HAP-1 (cell line): ENCODE data around the gene RAB1A.

Experiments
- DNase-seq, 2 experiments: peaks; one replicate each; pipeline ENCODE4 v3.0.0-alpha.2; 2016 to 2020; ENCODE audit warnings: low spot score in 2 of 2
- H3K27me3 ChIP-seq: fragments of 250-450 bp; sonication (Bioruptor Pico); 2 replicates; pipeline ENCODE4 v1.5.1; 2020; ENCODE audit warnings: low read depth, mild to moderate bottlenecking, moderate library complexity
- H3K36me3 ChIP-seq: fragments of 250-450 bp; sonication (Bioruptor Pico); replicated peaks from 2 replicates; pipeline ENCODE4 v1.5.1; 2020; ENCODE audit warnings: mild to moderate bottlenecking
- H3K4me1 ChIP-seq: fragments of 250-450 bp; sonication (Bioruptor Pico); 2 replicates; pipeline ENCODE4 v1.5.1; 2020; ENCODE audit warnings: mild to moderate bottlenecking
- H3K4me3 ChIP-seq: fragments of 250-450 bp; sonication (Bioruptor Pico); 2 replicates; pipeline ENCODE4 v1.5.1; 2020; ENCODE audit warnings: mild to moderate bottlenecking, moderate library complexity
- H3K9me3 ChIP-seq: fragments of 250-450 bp; sonication (Bioruptor Pico); 2 replicates; pipeline ENCODE4 v1.5.1; 2020; ENCODE audit warnings: mild to moderate bottlenecking, moderate library complexity
- in situ Hi-C: fragments of 300-500 bp; cut with MboI; formaldehyde crosslinking; loops from 3 replicates; pipeline ENCODE4 v1.14.3; 2020; ENCODE audit warnings: low sequenced_read_pairs, inconsistent platforms, mixed read lengths

RAB1A gene

GRCh38 chr2:65098741-65099140 is 31.2 kb downstream of the RAB1A start:
- in situ Hi-C loops: no loop called here
- no peaks in the 10 kb centered on the region for H3K27me3 ChIP-seq
- no peaks in the 10 kb centered on the region for H3K9me3 ChIP-seq
- DNase-seq: no peak
- H3K4me3 ChIP-seq: no peak overlapping the region
- H3K4me1 ChIP-seq: no peaks in the 10 kb centered on the region
- H3K36me3 ChIP-seq: peaks cover 42% of the 10 kb centered on the region

- in situ Hi-C loops: no loop called here
- no peaks in the 10 kb centered on the region for H3K27me3 ChIP-seq
- DNase-seq: no peak
- no peaks in the 10 kb centered on the region for H3K9me3 ChIP-seq
- H3K4me3 ChIP-seq: no peak overlapping the region
- no peaks in the 10 kb centered on the region for H3K4me1 ChIP-seq
- H3K36me3 ChIP-seq: peaks cover 41% of the 10 kb centered on the region
Measured at GRCh38 chr2:65097844-65098243, 32.1 kb downstream of the RAB1A start.

DNA sequence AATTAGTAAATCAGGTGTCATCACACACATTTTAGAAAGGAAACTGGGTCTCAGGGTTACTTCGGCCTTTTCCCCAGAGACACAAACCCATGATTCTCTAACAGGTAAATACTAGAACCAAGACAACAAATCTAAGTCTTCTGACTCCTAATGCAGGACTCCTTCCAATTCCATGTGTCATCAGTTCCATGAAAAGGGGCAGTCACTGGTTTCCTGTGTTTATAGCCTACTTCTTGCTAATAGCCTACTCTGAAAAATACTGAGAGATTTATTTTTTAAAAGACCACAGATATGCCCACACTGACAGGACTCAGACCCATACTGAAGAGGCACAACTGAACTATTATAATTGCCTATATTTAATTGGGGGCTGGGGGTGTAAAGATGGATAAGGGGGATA is 33.0 kb downstream of the RAB1A start:
- in situ Hi-C loops: no loop called here
- no peaks in the 10 kb centered on the region for H3K27me3 ChIP-seq
- DNase-seq: no peak
- H3K36me3 ChIP-seq: peaks cover 40% of the 10 kb centered on the region
- H3K9me3 ChIP-seq: no peaks in the 10 kb centered on the region
- no peaks in the 10 kb centered on the region for H3K4me1 ChIP-seq
- H3K4me3 ChIP-seq: no peak overlapping the region

DNA sequence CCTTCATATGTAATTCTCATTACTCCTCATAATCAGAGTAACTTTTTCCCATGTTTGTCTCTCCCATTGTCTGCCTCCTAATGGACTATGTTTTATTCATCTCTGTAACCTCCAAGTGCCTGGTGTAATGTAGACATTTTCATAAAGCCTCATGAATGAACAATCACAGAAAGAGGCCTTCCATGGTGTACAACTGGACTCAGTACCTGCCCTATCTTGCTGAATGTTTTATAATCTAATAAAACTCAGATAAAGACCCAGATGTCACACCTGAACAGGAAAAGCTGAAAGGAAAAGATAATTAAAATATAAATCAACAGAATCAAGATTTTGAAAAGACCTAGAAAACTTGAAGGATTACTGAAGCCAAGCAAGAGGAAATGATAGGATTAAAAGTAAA is 36.7 kb downstream of the RAB1A start:
- H3K36me3 ChIP-seq: peaks cover 47% of the 10 kb centered on the region
- no peak overlapping the region for H3K4me3 ChIP-seq
- H3K4me1 ChIP-seq: no peaks in the 10 kb centered on the region
- H3K27me3 ChIP-seq: no peaks in the 10 kb centered on the region
- in situ Hi-C loops: no loop called here
- no peak for DNase-seq
- no peaks in the 10 kb centered on the region for H3K9me3 ChIP-seq

- DNase-seq: no peak
- no peaks in the 10 kb centered on the region for H3K27me3 ChIP-seq
- H3K4me1 ChIP-seq: no peaks in the 10 kb centered on the region
- no peak overlapping the region for H3K4me3 ChIP-seq
- in situ Hi-C loops: no loop called here
- H3K9me3 ChIP-seq: no peaks in the 10 kb centered on the region
- peaks cover 47% of the 10 kb centered on the region for H3K36me3 ChIP-seq
Measured at GRCh38 chr2:65092791-65093190, 37.1 kb downstream of the RAB1A start.

GRCh38 chr2:65085148-65085547 is 44.8 kb downstream of the RAB1A start:
- H3K4me3 ChIP-seq: no peak overlapping the region
- DNase-seq: no peak
- no peaks in the 10 kb centered on the region for H3K4me1 ChIP-seq
- H3K27me3 ChIP-seq: no peaks in the 10 kb centered on the region
- no peaks in the 10 kb centered on the region for H3K9me3 ChIP-seq
- in situ Hi-C loops: no loop called here
- peaks cover 63% of the 10 kb centered on the region for H3K36me3 ChIP-seq

DNA sequence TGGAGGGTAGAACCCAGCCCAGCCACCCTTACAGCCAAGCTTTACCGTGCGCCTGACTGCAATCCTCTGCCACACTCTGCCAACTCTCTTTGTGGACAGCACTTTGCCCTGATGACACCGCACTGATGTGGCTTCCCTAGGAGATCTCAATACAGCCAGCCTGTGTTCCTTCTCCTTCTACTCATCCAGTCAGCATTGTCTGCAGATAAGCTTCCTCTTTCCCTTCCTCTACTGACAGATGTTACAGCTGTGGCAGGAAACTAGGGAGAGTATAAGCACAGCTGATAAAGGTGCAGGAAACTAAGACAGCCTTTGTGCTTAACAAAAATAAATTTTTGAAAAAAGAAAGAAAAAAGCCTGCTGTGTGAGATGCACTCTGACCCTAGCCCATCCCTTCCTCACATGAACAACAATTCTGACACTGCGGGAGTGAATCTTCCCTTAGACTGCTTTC is 48.6 kb downstream of the RAB1A start:
- Histone ChIP-seq H3K9me3 (no peaks in the 10 kb centered on the region), H3K4me1 (no peaks in the 10 kb centered on the region), H3K4me3 (no peak overlapping the region), H3K36me3 (peaks cover 44% of the 10 kb centered on the region), H3K27me3 (no peaks in the 10 kb centered on the region)
- in situ Hi-C loops: no loop called here
- DNase-seq: no peak

- DNase-seq: no peak
- peaks cover 26% of the 10 kb centered on the region for H3K36me3 ChIP-seq
- H3K4me1 ChIP-seq: no peaks in the 10 kb centered on the region
- H3K9me3 ChIP-seq: no peaks in the 10 kb centered on the region
- H3K4me3 ChIP-seq: no peak overlapping the region
- no peaks in the 10 kb centered on the region for H3K27me3 ChIP-seq
- in situ Hi-C loops: no loop called here
Measured at GRCh38 chr2:65079017-65079416, 50.9 kb downstream of the RAB1A start.

DNA sequence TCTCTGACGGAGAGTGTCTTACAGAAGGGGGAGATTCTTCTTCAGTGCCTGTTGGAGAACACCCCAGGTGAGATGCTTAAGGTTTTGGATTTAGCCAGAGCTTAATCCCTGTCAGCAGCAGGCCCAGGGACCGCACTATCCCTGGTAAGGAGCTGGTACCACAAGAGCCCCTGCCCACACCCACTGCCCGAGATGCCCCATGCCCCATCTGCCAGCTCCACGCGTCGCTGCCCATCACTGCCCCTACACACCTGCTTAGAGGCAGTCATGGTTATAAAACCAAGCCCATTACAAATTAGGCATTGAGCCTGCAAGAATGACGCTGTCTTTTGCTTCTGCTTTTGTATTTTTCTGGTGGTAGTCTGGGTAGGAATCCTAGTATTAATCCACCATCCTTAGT is 52.0 kb downstream of the RAB1A start:
- in situ Hi-C loops: no loop called here
- H3K27me3 ChIP-seq: no peaks in the 10 kb centered on the region
- no peak for DNase-seq
- no peak overlapping the region for H3K4me3 ChIP-seq
- no peaks in the 10 kb centered on the region for H3K9me3 ChIP-seq
- peaks cover 26% of the 10 kb centered on the region for H3K36me3 ChIP-seq
- H3K4me1 ChIP-seq: no peaks in the 10 kb centered on the region

- in situ Hi-C loops: no loop called here
- Histone ChIP-seq H3K4me3 (no peak overlapping the region), H3K9me3 (no peaks in the 10 kb centered on the region), H3K4me1 (no peaks in the 10 kb centered on the region), H3K36me3 (peaks cover 33% of the 10 kb centered on the region), H3K27me3 (no peaks in the 10 kb centered on the region)
- no peak for DNase-seq
Measured at GRCh38 chr2:65076345-65076710, 53.6 kb downstream of the RAB1A start.

- Histone ChIP-seq H3K4me1 (no peaks in the 10 kb centered on the region), H3K9me3 (no peaks in the 10 kb centered on the region), H3K27me3 (no peaks in the 10 kb centered on the region), H3K36me3 (peaks cover 38% of the 10 kb centered on the region), H3K4me3 (no peak overlapping the region)
- peak in 1 of 2 experiments; percentile 39 for DNase-seq
- in situ Hi-C loops: no loop called here
Measured at GRCh38 chr2:65075605-65076344, 54.1 kb downstream of the RAB1A start.

DNA sequence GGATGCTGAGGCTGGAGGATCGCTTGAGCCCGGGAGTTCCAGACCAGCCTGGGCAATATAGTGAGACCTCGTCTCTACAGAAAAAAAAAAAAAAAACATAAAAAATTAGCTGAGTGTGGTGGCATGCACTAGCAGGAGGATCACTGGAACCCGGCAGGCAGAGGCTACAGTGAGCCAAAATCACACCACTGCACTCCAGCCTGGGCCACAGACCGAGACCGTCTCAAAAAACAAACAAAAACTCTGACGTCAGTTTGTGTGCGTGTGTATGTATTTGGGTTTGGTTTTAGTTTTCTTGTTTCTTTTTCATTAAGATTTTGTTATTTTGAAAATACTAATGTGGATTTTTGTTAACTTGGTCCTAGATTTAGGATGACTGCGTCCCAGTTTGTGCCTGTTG is 54.7 kb downstream of the RAB1A start:
- in situ Hi-C loops: no loop called here
- Histone ChIP-seq H3K9me3 (no peaks in the 10 kb centered on the region), H3K27me3 (no peaks in the 10 kb centered on the region), H3K4me1 (no peaks in the 10 kb centered on the region), H3K4me3 (no peak overlapping the region), H3K36me3 (peaks cover 44% of the 10 kb centered on the region)
- DNase-seq: no peak

DNA sequence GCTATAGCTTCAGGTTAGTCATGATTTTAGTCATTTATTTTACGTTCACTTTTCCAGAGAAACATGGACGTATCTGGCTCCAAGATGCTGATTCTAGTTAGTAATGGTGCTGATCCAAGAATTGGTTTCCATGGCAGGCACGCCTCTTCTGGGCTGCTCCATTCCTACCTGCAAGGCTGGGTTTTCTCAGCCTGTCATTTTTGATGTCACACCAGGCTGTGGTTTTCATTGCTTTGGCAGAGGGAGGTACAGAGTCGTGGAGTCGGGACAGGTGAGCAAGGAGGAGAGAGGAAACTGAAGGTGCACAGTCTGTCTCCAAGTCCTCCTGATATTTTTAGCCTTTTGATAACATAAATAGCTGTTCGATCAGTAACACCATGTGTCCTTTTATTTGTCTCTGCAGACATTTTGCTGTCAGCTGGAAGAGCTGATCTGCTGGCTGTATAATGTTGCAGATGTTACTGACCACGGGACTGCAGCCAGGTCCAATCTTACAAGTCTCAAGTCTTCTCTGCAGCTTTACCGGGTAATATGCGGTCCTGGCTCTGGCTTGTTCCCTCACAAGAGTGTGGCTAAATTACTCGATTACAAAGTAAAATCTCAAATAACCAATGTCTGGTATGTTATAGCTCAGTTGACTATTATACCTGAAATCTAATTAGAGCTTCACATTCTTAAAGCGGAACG is 55.9 kb downstream of the RAB1A start:
- Histone ChIP-seq H3K27me3 (no peaks in the 10 kb centered on the region), H3K9me3 (no peaks in the 10 kb centered on the region), H3K4me1 (no peaks in the 10 kb centered on the region), H3K4me3 (no peak overlapping the region), H3K36me3 (peaks cover 45% of the 10 kb centered on the region)
- DNase-seq: no peak
- in situ Hi-C loops: no loop called here

- H3K27me3 ChIP-seq: no peaks in the 10 kb centered on the region
- no peaks in the 10 kb centered on the region for H3K9me3 ChIP-seq
- H3K4me3 ChIP-seq: no peak overlapping the region
- peaks cover 45% of the 10 kb centered on the region for H3K36me3 ChIP-seq
- no peak for DNase-seq
- no peaks in the 10 kb centered on the region for H3K4me1 ChIP-seq
- in situ Hi-C loops: no loop called here
Measured at GRCh38 chr2:65072181-65072970, 57.5 kb downstream of the RAB1A start.
